Measurements from ENCODE around the gene EPX.

EPX gene

DNA sequence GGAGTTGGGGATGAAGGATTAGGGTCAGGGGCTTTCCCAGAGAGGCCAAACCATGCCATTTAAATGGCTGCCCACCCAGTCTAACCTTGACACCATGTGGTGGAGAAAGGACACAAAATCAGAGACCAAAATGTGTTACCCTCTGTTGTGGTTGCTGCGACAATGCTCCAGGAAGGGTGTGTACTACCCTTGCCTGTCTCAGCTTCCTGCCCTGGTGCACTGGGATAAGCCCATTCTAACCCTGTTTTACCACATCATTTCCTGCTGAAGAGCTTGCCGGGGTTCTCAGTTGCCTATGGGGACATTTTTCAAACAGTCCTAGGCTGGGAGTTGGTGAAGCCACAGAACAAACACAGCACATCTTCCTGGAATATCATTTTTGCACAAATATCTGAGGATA is 39.5 kb upstream of the EPX start:
- DNase-seq: no peak
- Histone ChIP-seq H3K9me3 (no peaks in the 10 kb centered on the region), H3K4me1 (no peaks in the 10 kb centered on the region), H3K27me3 (peaks cover 86% of the 10 kb centered on the region), H3K36me3 (no peaks in the 10 kb centered on the region), H3K4me3 (ENCODE audit: low read depth, low read length) (no peak overlapping the region)
- TF ChIP-seq CTCF (IDR thresholded peaks at IDR 0.05; ENCODE audit: low read depth, low read length): no peak

DNA sequence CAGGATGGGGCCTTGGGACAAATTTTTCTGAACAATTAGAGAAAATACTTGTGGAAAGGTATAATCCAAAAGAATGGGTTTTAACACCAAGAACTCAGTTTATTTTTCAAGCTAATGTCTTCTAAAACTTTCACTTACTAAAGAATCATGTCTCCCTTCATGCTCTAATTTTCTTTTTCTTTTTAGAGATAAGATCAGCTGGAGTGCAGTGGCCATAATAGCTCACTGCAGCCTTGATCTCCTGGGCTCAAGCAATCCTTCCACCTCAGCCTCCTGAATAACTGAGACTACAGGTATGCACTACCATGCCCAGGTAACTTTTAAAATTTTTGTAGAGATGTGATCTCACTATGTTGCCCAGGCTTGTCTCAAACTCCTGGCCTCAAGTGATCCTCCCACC is 38.9 kb upstream of the EPX start:
- Histone ChIP-seq H3K9me3 (no peaks in the 10 kb centered on the region), H3K4me3 (ENCODE audit: low read depth, low read length) (no peak overlapping the region), H3K4me1 (no peaks in the 10 kb centered on the region), H3K36me3 (no peaks in the 10 kb centered on the region), H3K27me3 (peaks cover 82% of the 10 kb centered on the region)
- DNase-seq: no peak
- no peak for TF ChIP-seq CTCF (IDR thresholded peaks at IDR 0.05; ENCODE audit: low read depth, low read length)

GRCh38 chr17:58156839-58157803 is 35.4 kb upstream of the EPX start:
- peak; percentile 45 for DNase-seq
- TF ChIP-seq CTCF (IDR thresholded peaks at IDR 0.05; ENCODE audit: low read depth, low read length): 0 out of 2 replicates have a peak, but pooled peaks have one; percentile 1
- Histone ChIP-seq H3K36me3 (no peaks in the 10 kb centered on the region), H3K4me3 (ENCODE audit: low read depth, low read length) (peak overlapping the region; percentile 51), H3K9me3 (no peaks in the 10 kb centered on the region), H3K27me3 (peaks cover 84% of the 10 kb centered on the region), H3K4me1 (no peaks in the 10 kb centered on the region)

DNA sequence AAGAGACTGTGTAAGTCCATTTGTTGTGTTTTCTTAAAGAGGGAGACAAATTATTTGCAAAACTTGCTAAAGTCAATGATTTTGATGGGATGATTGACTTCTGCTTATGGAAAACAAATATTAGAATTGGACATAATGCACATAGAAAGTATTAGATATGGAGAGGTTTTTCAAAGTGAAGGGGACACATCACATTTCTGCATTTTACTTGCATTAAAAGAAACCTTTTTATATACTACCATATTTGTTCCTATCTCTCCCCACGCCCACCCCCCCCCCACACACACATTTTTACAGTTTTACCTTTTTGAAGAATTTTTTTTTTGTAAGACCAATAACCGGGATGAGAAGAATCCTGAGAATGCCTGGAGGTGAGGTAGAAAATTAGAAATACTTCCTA is 34.3 kb upstream of the EPX start:
- no peak for TF ChIP-seq CTCF (IDR thresholded peaks at IDR 0.05; ENCODE audit: low read depth, low read length)
- Histone ChIP-seq H3K27me3 (peaks cover 83% of the 10 kb centered on the region), H3K4me1 (no peaks in the 10 kb centered on the region), H3K36me3 (no peaks in the 10 kb centered on the region), H3K4me3 (ENCODE audit: low read depth, low read length) (no peak overlapping the region), H3K9me3 (no peaks in the 10 kb centered on the region)
- DNase-seq: no peak

DNA sequence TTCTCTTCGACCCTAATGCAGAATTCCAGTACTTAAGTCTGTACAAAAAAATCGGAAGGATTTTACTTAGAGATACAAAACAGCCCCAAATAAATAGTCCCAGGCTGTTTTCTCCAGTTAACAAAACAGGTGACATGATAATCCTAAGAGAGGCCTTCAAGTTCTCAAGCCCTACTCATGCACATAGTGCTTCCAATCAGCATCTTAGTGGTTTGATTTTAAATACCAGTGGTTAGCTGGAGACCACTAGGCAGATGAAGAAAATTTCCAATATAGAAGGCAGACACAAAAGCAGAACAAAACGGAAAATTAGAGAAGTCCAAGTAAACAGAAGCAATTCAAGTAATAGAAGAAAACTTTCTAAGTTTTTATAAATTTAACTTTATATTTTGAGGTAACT is 31.0 kb upstream of the EPX start:
- no peak for DNase-seq
- H3K4me3 ChIP-seq (ENCODE audit: low read depth, low read length): no peak overlapping the region
- no peaks in the 10 kb centered on the region for H3K36me3 ChIP-seq
- TF ChIP-seq CTCF (IDR thresholded peaks at IDR 0.05; ENCODE audit: low read depth, low read length): no peak
- H3K4me1 ChIP-seq: no peaks in the 10 kb centered on the region
- H3K9me3 ChIP-seq: no peaks in the 10 kb centered on the region
- peaks cover 81% of the 10 kb centered on the region for H3K27me3 ChIP-seq

- no peaks in the 10 kb centered on the region for H3K36me3 ChIP-seq
Measured at GRCh38 chr17:58165981-58166380, 26.5 kb upstream of the EPX start.

More at GRCh38 chr17:58165981-58166380, 26.5 kb upstream of the EPX start:
- Histone ChIP-seq H3K27me3 (peaks cover 86% of the 10 kb centered on the region), H3K9me3 (no peaks in the 10 kb centered on the region), H3K4me1 (no peaks in the 10 kb centered on the region), H3K4me3 (ENCODE audit: low read depth, low read length) (no peak overlapping the region)
- DNase-seq: no peak
- TF ChIP-seq CTCF (IDR thresholded peaks at IDR 0.05; ENCODE audit: low read depth, low read length): no peak
